ENCODE results near the gene POU2F2. TPM values are rescaled to one million over a fixed set of nuclear protein-coding genes. Genes with fewer than 3 reads are reported as not detected.

Gene POU2F2
- total RNA-seq, 1 experiment from 2014 or later: 0.89 TPM

DNA sequence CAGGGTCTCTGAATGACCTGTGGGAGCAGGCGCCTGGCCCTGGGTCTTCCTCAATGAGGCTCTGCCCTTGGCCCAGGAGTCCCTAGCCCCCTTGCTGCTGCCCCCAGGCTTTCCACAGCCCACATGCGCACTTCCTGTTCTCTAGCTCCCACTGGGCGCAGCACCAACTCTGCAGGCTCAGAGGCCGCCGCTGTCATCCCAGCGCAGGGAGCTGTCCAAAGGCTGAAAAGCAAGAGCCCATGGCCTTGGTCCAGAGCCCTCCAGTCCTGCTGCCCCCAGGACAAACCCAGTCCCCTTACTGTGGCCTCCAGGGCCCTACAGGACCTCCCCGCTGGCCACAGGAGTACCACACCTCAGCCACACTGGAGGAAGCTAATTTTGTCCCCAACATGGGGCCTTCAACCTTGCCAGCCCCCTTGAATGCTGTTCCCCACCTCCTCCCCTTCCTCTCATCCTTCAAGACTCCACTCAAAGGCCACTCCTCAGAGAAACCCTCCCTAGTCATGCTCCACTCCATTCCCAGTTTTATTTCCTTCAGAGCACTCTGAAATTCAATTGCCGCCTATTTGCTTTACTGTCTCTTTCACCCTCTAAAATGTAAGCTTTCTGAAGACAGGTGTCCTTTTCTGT, 8.0 kb upstream of the POU2F2 start:
- Histone ChIP-seq H3K27me3 (ENCODE audit: insufficient read depth, low read length) (peaks cover 27% of the 10 kb centered on the region), H2AFZ (ENCODE audit: low read depth, low read length, poor library complexity, severe bottlenecking) (no peak overlapping the region), H3K4me1 (ENCODE audit: control insufficient read depth in 1 of 2, insufficient read depth in 2 of 2, low read length in 2 of 2) (no peaks in the 10 kb centered on the region), H3K36me3 (ENCODE audit: control insufficient read depth in 1 of 2, insufficient read depth in 2 of 2, low read length in 2 of 2) (no peaks in the 10 kb centered on the region), H3K9me2 (ENCODE audit: insufficient read depth) (no peaks in the 10 kb centered on the region), H3K79me2 (ENCODE audit: insufficient read depth, low read length) (no peaks in the 10 kb centered on the region), H4K20me1 (ENCODE audit: insufficient read depth) (no peaks in the 10 kb centered on the region), H3K9ac (ENCODE audit: low read length) (no peak overlapping the region), H3K9me3 (ENCODE audit: control insufficient read depth in 1 of 2, insufficient read depth in 1 of 2, low read depth in 1 of 2, low read length in 2 of 2) (no peaks in the 10 kb centered on the region), H3K4me2 (ENCODE audit: low read length) (no peak overlapping the region), H3K4me3 (replicated peaks in 1 of 2; ENCODE audit: low read depth in 1 of 2, low read length in 2 of 2) (no peak overlapping the region), H3K27ac (ENCODE audit: low read depth, low read length) (no peak overlapping the region)
- DNase-seq (ENCODE audit: low read depth, low spot score): no peak
- TF ChIP-seq, protein P1, sequence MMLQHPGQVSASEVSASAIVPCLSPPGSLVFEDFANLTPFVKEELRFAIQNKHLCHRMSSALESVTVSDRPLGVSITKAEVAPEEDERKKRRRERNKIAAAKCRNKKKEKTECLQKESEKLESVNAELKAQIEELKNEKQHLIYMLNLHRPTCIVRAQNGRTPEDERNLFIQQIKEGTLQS (IDR thresholded peaks at IDR 0.05): no peak
- TF ChIP-seq JUND (IDR thresholded peaks at IDR 0.05) (no peak), SRF (IDR thresholded peaks at IDR 0.05; ENCODE audit: low read depth) (no peak), EGR1 (IDR thresholded peaks at IDR 0.05; ENCODE audit: low read depth) (no peak), EZH2 (IDR thresholded peaks at IDR 0.05) (no peak), TCF7L2 (IDR thresholded peaks at IDR 0.05; ENCODE audit: borderline replicate concordance, extremely low read depth, insufficient read depth, insufficient read length) (peak; percentile 47), ELF1 (IDR thresholded peaks at IDR 0.05; ENCODE audit: borderline replicate concordance, low read depth) (no peak), ZNF274 (IDR thresholded peaks at IDR 0.05; ENCODE audit: low read depth, low read length) (no peak), CEBPB (IDR thresholded peaks at IDR 0.05; ENCODE audit: low read depth) (no peak), ZFX (IDR thresholded peaks at IDR 0.05) (no peak)
- TF ChIP-seq, protein P2, sequence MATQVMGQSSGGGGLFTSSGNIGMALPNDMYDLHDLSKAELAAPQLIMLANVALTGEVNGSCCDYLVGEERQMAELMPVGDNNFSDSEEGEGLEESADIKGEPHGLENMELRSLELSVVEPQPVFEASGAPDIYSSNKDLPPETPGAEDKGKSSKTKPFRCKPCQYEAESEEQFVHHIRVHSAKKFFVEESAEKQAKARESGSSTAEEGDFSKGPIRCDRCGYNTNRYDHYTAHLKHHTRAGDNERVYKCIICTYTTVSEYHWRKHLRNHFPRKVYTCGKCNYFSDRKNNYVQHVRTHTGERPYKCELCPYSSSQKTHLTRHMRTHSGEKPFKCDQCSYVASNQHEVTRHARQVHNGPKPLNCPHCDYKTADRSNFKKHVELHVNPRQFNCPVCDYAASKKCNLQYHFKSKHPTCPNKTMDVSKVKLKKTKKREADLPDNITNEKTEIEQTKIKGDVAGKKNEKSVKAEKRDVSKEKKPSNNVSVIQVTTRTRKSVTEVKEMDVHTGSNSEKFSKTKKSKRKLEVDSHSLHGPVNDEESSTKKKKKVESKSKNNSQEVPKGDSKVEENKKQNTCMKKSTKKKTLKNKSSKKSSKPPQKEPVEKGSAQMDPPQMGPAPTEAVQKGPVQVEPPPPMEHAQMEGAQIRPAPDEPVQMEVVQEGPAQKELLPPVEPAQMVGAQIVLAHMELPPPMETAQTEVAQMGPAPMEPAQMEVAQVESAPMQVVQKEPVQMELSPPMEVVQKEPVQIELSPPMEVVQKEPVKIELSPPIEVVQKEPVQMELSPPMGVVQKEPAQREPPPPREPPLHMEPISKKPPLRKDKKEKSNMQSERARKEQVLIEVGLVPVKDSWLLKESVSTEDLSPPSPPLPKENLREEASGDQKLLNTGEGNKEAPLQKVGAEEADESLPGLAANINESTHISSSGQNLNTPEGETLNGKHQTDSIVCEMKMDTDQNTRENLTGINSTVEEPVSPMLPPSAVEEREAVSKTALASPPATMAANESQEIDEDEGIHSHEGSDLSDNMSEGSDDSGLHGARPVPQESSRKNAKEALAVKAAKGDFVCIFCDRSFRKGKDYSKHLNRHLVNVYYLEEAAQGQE (IDR thresholded peaks at IDR 0.05; ENCODE audit: low read depth): peak; percentile 94
- ChIA-PET CTCF (interaction anchor here (0.6 kb wide), 1 partner anchor 164 kb away, joined by 3 read pairs; no protein-coding TSS in a partner anchor), RAD21 (ENCODE audit: low non-redundant PET in 1 of 2, low total read pairs in 2 of 2, uncharacterized antibody in 2 of 2, unreplicated experiment in 2 of 2) (no interaction called here), POLR2A (no interaction called here)
- no TSS peak for BruUV-seq (replicated peaks)
- intact Hi-C loops (cut with micrococcal nuclease): no loop called here
- 0 out of 2 replicates have a peak, but pooled peaks have one; percentile 58 for ATAC-seq
